ENCODE measurements around the gene PAPSS2.
A peak's percentile ranks its signal among the peaks of the same experiment; 100 is the strongest.
"Not testable (repeated sequence)": the region's sequence is repeated elsewhere in the genome, so short reads cannot be mapped to it uniquely, and the experiment has no call there.

PAPSS2 gene

GRCh38 chr10:87729940-87730339 lies 70.3 kb downstream of the PAPSS2 start:
- Histone ChIP-seq H3K27ac (no peak overlapping the region), H3K79me2 (no peaks in the 10 kb centered on the region), H3K9ac (no peak overlapping the region), H3K4me3 (ENCODE audit: low read depth, low read length) (no peak overlapping the region), H3K36me3 (ENCODE audit: control insufficient read depth, insufficient read depth, low read length) (no peaks in the 10 kb centered on the region), H3K27me3 (ENCODE audit: control insufficient read depth, insufficient read depth, low read length) (no peaks in the 10 kb centered on the region), H3K9me3 (ENCODE audit: control insufficient read depth, low read length) (no peaks in the 10 kb centered on the region), H3K4me2 (ENCODE audit: low read length) (no peak overlapping the region), H2AFZ (no peak overlapping the region), H3K4me1 (no peaks in the 10 kb centered on the region)
- no peak for TF ChIP-seq CTCF (IDR thresholded peaks at IDR 0.05)

- H3K27me3 ChIP-seq (ENCODE audit: control insufficient read depth, insufficient read depth, low read length), result no peaks in the 10 kb centered on the region
- H3K4me2 ChIP-seq (ENCODE audit: low read length), result no peak overlapping the region
- H3K36me3 ChIP-seq (ENCODE audit: control insufficient read depth, insufficient read depth, low read length), result no peaks in the 10 kb centered on the region
- no peaks in the 10 kb centered on the region for H3K4me1 ChIP-seq
- no peaks in the 10 kb centered on the region for H3K79me2 ChIP-seq
- H3K27ac ChIP-seq, result no peak overlapping the region
- H2AFZ ChIP-seq, result no peak overlapping the region
- no peak overlapping the region for H3K9ac ChIP-seq
- no peak overlapping the region for H3K4me3 ChIP-seq (ENCODE audit: low read depth, low read length)
- no peak for TF ChIP-seq CTCF (IDR thresholded peaks at IDR 0.05)
- no peaks in the 10 kb centered on the region for H3K9me3 ChIP-seq (ENCODE audit: control insufficient read depth, low read length)
Measured at GRCh38 chr10:87733081-87733480, 73.4 kb downstream of the PAPSS2 start.

- no peak overlapping the region for H3K4me2 ChIP-seq (ENCODE audit: low read length)
- no peaks in the 10 kb centered on the region for H3K36me3 ChIP-seq (ENCODE audit: control insufficient read depth, insufficient read depth, low read length)
- no peaks in the 10 kb centered on the region for H3K79me2 ChIP-seq
- no peak overlapping the region for H3K27ac ChIP-seq
- H3K4me1 ChIP-seq, result no peaks in the 10 kb centered on the region
- no peak overlapping the region for H3K4me3 ChIP-seq (ENCODE audit: low read depth, low read length)
- peak; percentile 75 for TF ChIP-seq CTCF (IDR thresholded peaks at IDR 0.05)
- H3K27me3 ChIP-seq (ENCODE audit: control insufficient read depth, insufficient read depth, low read length), result no peaks in the 10 kb centered on the region
- H2AFZ ChIP-seq, result no peak overlapping the region
- H3K9me3 ChIP-seq (ENCODE audit: control insufficient read depth, low read length), result no peaks in the 10 kb centered on the region
- no peak overlapping the region for H3K9ac ChIP-seq
Measured at GRCh38 chr10:87734987-87735827, 75.5 kb downstream of the PAPSS2 start.

- H3K79me2 ChIP-seq; H3K4me3 ChIP-seq (ENCODE audit: low read depth, low read length); H3K36me3 ChIP-seq (ENCODE audit: control insufficient read depth, insufficient read depth, low read length); H3K4me2 ChIP-seq (ENCODE audit: low read length); H3K27me3 ChIP-seq (ENCODE audit: control insufficient read depth, insufficient read depth, low read length); H3K9me3 ChIP-seq (ENCODE audit: control insufficient read depth, low read length); H3K9ac ChIP-seq; H3K27ac ChIP-seq; H2AFZ ChIP-seq; H3K4me1 ChIP-seq: not testable (repeated sequence)
Measured at GRCh38 chr10:87738253-87738652, 78.6 kb downstream of the PAPSS2 start.

- no peak for TF ChIP-seq CTCF (IDR thresholded peaks at IDR 0.05)
- H3K9ac ChIP-seq, result no peak overlapping the region
- no peaks in the 10 kb centered on the region for H3K4me1 ChIP-seq
- H3K36me3 ChIP-seq (ENCODE audit: control insufficient read depth, insufficient read depth, low read length), result no peaks in the 10 kb centered on the region
- H3K9me3 ChIP-seq (ENCODE audit: control insufficient read depth, low read length), result no peaks in the 10 kb centered on the region
- H3K79me2 ChIP-seq, result no peaks in the 10 kb centered on the region
- no peak overlapping the region for H3K27ac ChIP-seq
- H2AFZ ChIP-seq, result no peak overlapping the region
- no peak overlapping the region for H3K4me3 ChIP-seq (ENCODE audit: low read depth, low read length)
- no peaks in the 10 kb centered on the region for H3K27me3 ChIP-seq (ENCODE audit: control insufficient read depth, insufficient read depth, low read length)
- no peak overlapping the region for H3K4me2 ChIP-seq (ENCODE audit: low read length)
Measured at GRCh38 chr10:87739703-87740102, 80.0 kb downstream of the PAPSS2 start.

Data from parathyroid adenoma (tissue), 2 donors.